Osteoblast (primary cell): ENCODE results near the gene ADAM22. TPM values are rescaled to one million over a fixed set of nuclear protein-coding genes. Genes with fewer than 3 reads are reported as not detected.

Source experiments
- DNase-seq: peaks from one replicate; pipeline ENCODE4 v3.0.0; 2011; ENCODE audit warnings: low spot score, mixed read lengths; ENCODE audit not compliant: insufficient read length; ENCODE audit errors: missing footprints
- H2AFZ ChIP-seq: 2 replicates; pipeline ENCODE4 v1.6.0; 2011; ENCODE audit warnings: mild to moderate bottlenecking, low read length
- H3K27ac ChIP-seq: 2 replicates; pipeline ENCODE4 v1.5.1; 2011; ENCODE audit warnings: mild to moderate bottlenecking, low read depth, low read length, moderate library complexity
- H3K27me3 ChIP-seq: 2 replicates; pipeline ENCODE4 v1.6.0; 2012; ENCODE audit warnings: mild to moderate bottlenecking, control low read depth, inconsistent platforms, low read length, moderate library complexity; ENCODE audit not compliant: insufficient read depth
- H3K36me3 ChIP-seq: 2 replicates; pipeline ENCODE4 v1.5.1; 2011; ENCODE audit warnings: mild to moderate bottlenecking, low read length, control low read depth, moderate library complexity; ENCODE audit not compliant: insufficient read depth
- H3K4me1 ChIP-seq: 2 replicates; pipeline ENCODE4 v1.5.1; 2011; ENCODE audit warnings: mild to moderate bottlenecking, low read length, control low read depth, moderate library complexity; ENCODE audit not compliant: insufficient read depth
- H3K4me2 ChIP-seq: 2 replicates; pipeline ENCODE4 v1.6.0; 2011; ENCODE audit warnings: mild to moderate bottlenecking, low read length; ENCODE audit not compliant: insufficient read depth
- H3K4me3 ChIP-seq: fragments of 200-600 bp; sonication (generic); 3 replicates; pipeline ENCODE4 v1.5.1; 2012; ENCODE audit warnings: mild to moderate bottlenecking, low read length, inconsistent platforms; ENCODE audit not compliant: insufficient read depth
- H3K79me2 ChIP-seq: 2 replicates; pipeline ENCODE4 v1.6.0; 2012; ENCODE audit warnings: mild to moderate bottlenecking, low read length, control low read depth, inconsistent platforms; ENCODE audit not compliant: insufficient read depth
- H3K9me3 ChIP-seq: 2 replicates; pipeline ENCODE4 v1.5.1; 2011; ENCODE audit warnings: low read depth, low read length, control low read depth
- H4K20me1 ChIP-seq: 2 replicates; pipeline ENCODE4 v1.6.0; 2012; ENCODE audit warnings: mild to moderate bottlenecking, low read length, control low read depth; ENCODE audit not compliant: insufficient read depth
- total RNA-seq: library from RNA; depleted of rRNA; stranded (reverse); fragments of >200 nt; gene quantifications from 2 replicates; pipeline ENCODE4 v1.2.3, GENCODE V29; 2012
- TF ChIP-seq, protein P1 (sequence below): IDR thresholded peaks from 2 replicates; pipeline ENCODE4 v1.5.1; 2011; ENCODE audit warnings: mild to moderate bottlenecking, low read depth, low read length, moderate library complexity; ENCODE audit errors: extremely low read depth

Gene ADAM22
- total RNA-seq, 1 donor: 0.36 TPM

DNA sequence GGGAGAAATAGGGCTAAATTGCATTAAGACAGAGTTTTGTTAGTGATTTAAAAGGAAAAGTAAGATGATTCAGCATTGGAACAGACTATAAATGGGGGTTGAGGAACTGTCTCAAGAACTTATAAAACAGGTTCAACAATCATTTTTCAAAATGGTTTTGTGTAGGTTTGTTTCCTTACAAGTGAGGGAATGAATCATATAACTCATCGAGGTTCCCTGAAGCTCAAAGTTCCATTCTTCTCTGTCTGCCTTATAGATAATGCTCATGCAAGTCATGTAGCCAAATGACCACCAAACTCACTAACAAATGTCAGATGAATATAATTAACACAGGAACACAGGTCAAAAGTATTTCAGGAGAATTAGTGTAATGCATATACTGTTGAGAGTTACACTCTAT, 27.7 kb downstream of the ADAM22 start:
- H4K20me1 ChIP-seq: no peaks in the 10 kb centered on the region
- no peaks in the 10 kb centered on the region for H3K79me2 ChIP-seq
- H3K4me1 ChIP-seq: no peaks in the 10 kb centered on the region
- H3K36me3 ChIP-seq: no peaks in the 10 kb centered on the region
- H3K9me3 ChIP-seq: no peaks in the 10 kb centered on the region
- no peak overlapping the region for H3K4me2 ChIP-seq
- H3K4me3 ChIP-seq: no peak overlapping the region
- H3K27ac ChIP-seq: no peak overlapping the region
- TF ChIP-seq, protein P1, sequence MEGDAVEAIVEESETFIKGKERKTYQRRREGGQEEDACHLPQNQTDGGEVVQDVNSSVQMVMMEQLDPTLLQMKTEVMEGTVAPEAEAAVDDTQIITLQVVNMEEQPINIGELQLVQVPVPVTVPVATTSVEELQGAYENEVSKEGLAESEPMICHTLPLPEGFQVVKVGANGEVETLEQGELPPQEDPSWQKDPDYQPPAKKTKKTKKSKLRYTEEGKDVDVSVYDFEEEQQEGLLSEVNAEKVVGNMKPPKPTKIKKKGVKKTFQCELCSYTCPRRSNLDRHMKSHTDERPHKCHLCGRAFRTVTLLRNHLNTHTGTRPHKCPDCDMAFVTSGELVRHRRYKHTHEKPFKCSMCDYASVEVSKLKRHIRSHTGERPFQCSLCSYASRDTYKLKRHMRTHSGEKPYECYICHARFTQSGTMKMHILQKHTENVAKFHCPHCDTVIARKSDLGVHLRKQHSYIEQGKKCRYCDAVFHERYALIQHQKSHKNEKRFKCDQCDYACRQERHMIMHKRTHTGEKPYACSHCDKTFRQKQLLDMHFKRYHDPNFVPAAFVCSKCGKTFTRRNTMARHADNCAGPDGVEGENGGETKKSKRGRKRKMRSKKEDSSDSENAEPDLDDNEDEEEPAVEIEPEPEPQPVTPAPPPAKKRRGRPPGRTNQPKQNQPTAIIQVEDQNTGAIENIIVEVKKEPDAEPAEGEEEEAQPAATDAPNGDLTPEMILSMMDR: no peak
- H3K27me3 ChIP-seq: no peaks in the 10 kb centered on the region
- no peak for DNase-seq
- H2AFZ ChIP-seq: no peak overlapping the region

DNA sequence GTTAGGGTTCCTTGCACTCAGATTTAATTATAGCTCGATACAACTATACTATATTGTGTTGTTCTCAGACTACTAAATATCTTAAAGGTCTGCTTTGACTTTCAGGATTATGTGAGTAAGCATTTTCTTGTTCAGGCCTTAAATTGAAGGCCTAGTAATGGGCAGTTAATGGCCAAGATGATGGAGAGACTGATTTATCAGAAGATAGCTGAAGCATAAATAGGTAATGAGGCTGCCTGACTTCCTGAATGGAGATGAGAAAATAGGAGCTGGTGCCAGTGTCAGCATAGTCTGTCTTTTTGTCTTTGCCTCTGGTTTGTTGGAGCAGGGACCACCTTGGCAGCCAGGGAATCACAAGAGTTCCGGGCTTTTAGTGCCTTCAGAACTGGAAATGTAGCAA, 32.2 kb downstream of the ADAM22 start:
- DNase-seq: no peak
- TF ChIP-seq, protein P1: no peak
- H3K79me2 ChIP-seq: no peaks in the 10 kb centered on the region
- no peaks in the 10 kb centered on the region for H3K4me1 ChIP-seq
- H3K4me2 ChIP-seq: no peak overlapping the region
- no peaks in the 10 kb centered on the region for H3K36me3 ChIP-seq
- no peak overlapping the region for H3K4me3 ChIP-seq
- H3K27ac ChIP-seq: no peak overlapping the region
- H3K9me3 ChIP-seq: no peaks in the 10 kb centered on the region
- no peaks in the 10 kb centered on the region for H3K27me3 ChIP-seq
- H4K20me1 ChIP-seq: no peaks in the 10 kb centered on the region
- no peak overlapping the region for H2AFZ ChIP-seq

DNA sequence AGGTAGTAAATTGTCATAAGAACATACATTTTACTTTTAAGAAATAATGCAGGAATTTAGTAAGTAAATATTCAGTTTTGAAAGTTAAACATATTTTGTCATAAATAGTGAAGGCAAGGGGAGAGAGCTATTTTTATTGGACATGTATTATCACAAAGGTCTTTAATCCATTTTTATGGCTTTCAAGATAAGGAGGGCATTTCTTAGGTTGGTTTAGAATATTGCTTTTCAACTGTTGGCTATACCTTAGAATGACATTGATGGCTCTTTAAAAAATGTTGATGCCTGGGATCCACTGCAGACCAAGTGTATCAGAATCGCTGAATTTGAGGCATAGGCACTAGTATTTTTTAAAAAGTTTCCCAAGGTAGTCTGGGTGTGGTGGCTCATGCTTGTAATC, 34.0 kb downstream of the ADAM22 start:
- no peak for DNase-seq
- no peaks in the 10 kb centered on the region for H4K20me1 ChIP-seq
- H3K27me3 ChIP-seq: no peaks in the 10 kb centered on the region
- no peak overlapping the region for H2AFZ ChIP-seq
- H3K9me3 ChIP-seq: no peaks in the 10 kb centered on the region
- no peak overlapping the region for H3K4me3 ChIP-seq
- H3K27ac ChIP-seq: no peak overlapping the region
- no peaks in the 10 kb centered on the region for H3K36me3 ChIP-seq
- H3K4me2 ChIP-seq: no peak overlapping the region
- H3K79me2 ChIP-seq: no peaks in the 10 kb centered on the region
- TF ChIP-seq, protein P1: no peak
- no peaks in the 10 kb centered on the region for H3K4me1 ChIP-seq

DNA sequence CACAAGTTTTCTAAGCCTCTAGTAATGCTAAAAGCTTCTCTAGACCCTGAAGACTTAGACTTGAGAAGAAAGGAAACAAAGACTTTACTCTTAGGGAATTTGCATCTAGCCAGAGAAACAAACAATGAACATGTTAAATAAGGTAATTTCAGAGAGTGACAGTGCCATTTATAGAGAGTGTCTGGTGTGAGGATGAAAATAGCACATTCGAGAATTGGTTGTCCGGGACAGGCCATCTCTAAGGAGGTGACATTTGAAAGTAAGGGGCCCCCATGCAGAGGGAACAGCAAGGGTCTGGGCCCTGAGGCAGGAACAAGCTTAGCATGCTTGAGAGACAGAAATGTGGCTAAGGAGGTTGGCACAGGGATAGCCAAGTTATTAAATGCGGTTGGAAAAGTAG, 48.1 kb downstream of the ADAM22 start:
- Histone ChIP-seq H3K4me3 (no peak overlapping the region), H3K27ac (no peak overlapping the region), H3K79me2 (no peaks in the 10 kb centered on the region), H3K36me3 (no peaks in the 10 kb centered on the region), H4K20me1 (no peaks in the 10 kb centered on the region), H3K4me1 (no peaks in the 10 kb centered on the region), H3K9me3 (no peaks in the 10 kb centered on the region), H2AFZ (no peak overlapping the region), H3K4me2 (no peak overlapping the region), H3K27me3 (no peaks in the 10 kb centered on the region)
- DNase-seq: no peak
- TF ChIP-seq, protein P1: no peak
